Neuronal stem cell (in vitro differentiated cells): ENCODE data around the gene UNC93A.

ENCODE experiments used
- DNase-seq: peaks from one replicate; pipeline ENCODE4 v3.0.0-alpha.2; 2013; ENCODE audit warnings: low spot score
- H2AFZ ChIP-seq: one replicate; pipeline ENCODE4 v1.6.1; 2013; ENCODE audit warnings: mild to moderate bottlenecking, low read length, inconsistent platforms
- H2AK5ac ChIP-seq: 2 replicates; pipeline ENCODE4 v1.6.1; 2013; ENCODE audit warnings: low read depth, mild to moderate bottlenecking, inconsistent platforms, low read length, moderate library complexity, mixed read lengths
- H2BK120ac ChIP-seq: 2 replicates; pipeline ENCODE4 v1.6.1; 2013; ENCODE audit warnings: low read depth, mild to moderate bottlenecking, inconsistent platforms, low read length, moderate library complexity, mixed read lengths
- H2BK12ac ChIP-seq: one replicate; pipeline ENCODE4 v1.6.1; 2013; ENCODE audit warnings: low read length, inconsistent platforms
- H2BK15ac ChIP-seq: 2 replicates; pipeline ENCODE4 v1.6.1; 2013; ENCODE audit warnings: mild to moderate bottlenecking, low read length, inconsistent platforms, mixed read lengths
- H2BK5ac ChIP-seq: one replicate; pipeline ENCODE4 v1.6.1; 2013; ENCODE audit warnings: inconsistent platforms, mild to moderate bottlenecking, low read length, moderate library complexity
- H3K14ac ChIP-seq: one replicate; pipeline ENCODE4 v1.6.1; 2013; ENCODE audit warnings: low read length, inconsistent platforms
- H3K18ac ChIP-seq: 2 replicates; pipeline ENCODE4 v1.6.1; 2013; ENCODE audit warnings: low read length, inconsistent platforms
- H3K23ac ChIP-seq: 2 replicates; pipeline ENCODE4 v1.6.1; 2013; ENCODE audit warnings: low read depth, mild to moderate bottlenecking, mixed read lengths, low read length, inconsistent platforms; ENCODE audit not compliant: poor library complexity
- H3K27ac ChIP-seq: replicated peaks from 3 replicates; pipeline ENCODE4 v1.5.1; 2013; ENCODE audit warnings: low read length, inconsistent platforms
- H3K27me3 ChIP-seq, 3 experiments: 2 replicates each; pipeline ENCODE4 v1.6.1; 2013; ENCODE audit warnings: low read length in 3 of 3, mild to moderate bottlenecking in 2 of 3, inconsistent platforms in 1 of 3, low read depth in 1 of 3, mixed read lengths in 1 of 3, moderate library complexity in 1 of 3; ENCODE audit not compliant: control insufficient read depth in 3 of 3, insufficient read depth in 3 of 3
- H3K36me3 ChIP-seq, 2 donors: replicated peaks in 1 of 2; 2 replicates each; pipeline ENCODE4 v1.6.1; 2013; ENCODE audit warnings: low read length in 2 of 2; ENCODE audit not compliant: control insufficient read depth in 2 of 2, insufficient read depth in 2 of 2
- H3K4ac ChIP-seq: 2 replicates; pipeline ENCODE4 v1.6.1; 2013; ENCODE audit warnings: inconsistent platforms, mild to moderate bottlenecking, low read length, moderate library complexity
- H3K4me1 ChIP-seq, 2 donors: 1 replicate in 1 of 2; 2 replicates in 1 of 2; pipeline ENCODE4 v1.6.1; 2013; ENCODE audit warnings: low read length in 2 of 2, low read depth in 1 of 2; ENCODE audit not compliant: control insufficient read depth in 2 of 2, insufficient read depth in 1 of 2
- H3K4me2 ChIP-seq: one replicate; pipeline ENCODE4 v1.6.1; 2013; ENCODE audit warnings: mild to moderate bottlenecking, low read length, inconsistent platforms; ENCODE audit not compliant: insufficient read depth, poor library complexity, severe bottlenecking
- H3K4me3 ChIP-seq, 2 donors: 2 replicates each; pipeline ENCODE4 v1.5.1; 2013; ENCODE audit warnings: low read length in 2 of 2, mild to moderate bottlenecking in 2 of 2, inconsistent platforms in 1 of 2, moderate library complexity in 1 of 2
- H3K79me1 ChIP-seq: one replicate; pipeline ENCODE4 v1.6.1; 2013; ENCODE audit warnings: low read depth, mild to moderate bottlenecking, inconsistent platforms, low read length, moderate library complexity
- H3K9ac ChIP-seq: one replicate; pipeline ENCODE4 v1.6.1; 2013; ENCODE audit warnings: mild to moderate bottlenecking, low read depth, low read length, inconsistent platforms; ENCODE audit not compliant: poor library complexity
- H3K9me3 ChIP-seq, 2 donors: replicated peaks in 1 of 2; 2 replicates each; pipeline versions ENCODE3 to v1.6.1; 2013; ENCODE audit warnings: low read length in 2 of 2, mild to moderate bottlenecking in 2 of 2, inconsistent platforms in 1 of 2, low read depth in 1 of 2, mixed read lengths in 1 of 2, moderate library complexity in 1 of 2; ENCODE audit not compliant: control insufficient read depth in 2 of 2, insufficient read depth in 1 of 2
- H4K8ac ChIP-seq: one replicate; pipeline ENCODE4 v1.6.1; 2013; ENCODE audit warnings: low read depth, mild to moderate bottlenecking, inconsistent platforms, low read length, moderate library complexity
- H4K91ac ChIP-seq: one replicate; pipeline ENCODE4 v1.6.1; 2013; ENCODE audit warnings: low read length, low read depth, mild to moderate bottlenecking, inconsistent platforms; ENCODE audit not compliant: poor library complexity
- WGBS, 2 donors: extraction: QIAGEN DNeasy Blood & Tissue Kit; methylation state at CpG; one replicate each; pipeline ENCODE4 v1.1.7; 2013; ENCODE audit warnings: missing lambda C conversion rate in 2 of 2, mixed read lengths in 1 of 2; ENCODE audit not compliant: insufficient read length in 2 of 2, insufficient replicate concordance in 1 of 2; ENCODE audit errors: extremely low coverage in 2 of 2; 5-methylcytosine and 5-hydroxymethylcytosine counted together

UNC93A gene

DNA sequence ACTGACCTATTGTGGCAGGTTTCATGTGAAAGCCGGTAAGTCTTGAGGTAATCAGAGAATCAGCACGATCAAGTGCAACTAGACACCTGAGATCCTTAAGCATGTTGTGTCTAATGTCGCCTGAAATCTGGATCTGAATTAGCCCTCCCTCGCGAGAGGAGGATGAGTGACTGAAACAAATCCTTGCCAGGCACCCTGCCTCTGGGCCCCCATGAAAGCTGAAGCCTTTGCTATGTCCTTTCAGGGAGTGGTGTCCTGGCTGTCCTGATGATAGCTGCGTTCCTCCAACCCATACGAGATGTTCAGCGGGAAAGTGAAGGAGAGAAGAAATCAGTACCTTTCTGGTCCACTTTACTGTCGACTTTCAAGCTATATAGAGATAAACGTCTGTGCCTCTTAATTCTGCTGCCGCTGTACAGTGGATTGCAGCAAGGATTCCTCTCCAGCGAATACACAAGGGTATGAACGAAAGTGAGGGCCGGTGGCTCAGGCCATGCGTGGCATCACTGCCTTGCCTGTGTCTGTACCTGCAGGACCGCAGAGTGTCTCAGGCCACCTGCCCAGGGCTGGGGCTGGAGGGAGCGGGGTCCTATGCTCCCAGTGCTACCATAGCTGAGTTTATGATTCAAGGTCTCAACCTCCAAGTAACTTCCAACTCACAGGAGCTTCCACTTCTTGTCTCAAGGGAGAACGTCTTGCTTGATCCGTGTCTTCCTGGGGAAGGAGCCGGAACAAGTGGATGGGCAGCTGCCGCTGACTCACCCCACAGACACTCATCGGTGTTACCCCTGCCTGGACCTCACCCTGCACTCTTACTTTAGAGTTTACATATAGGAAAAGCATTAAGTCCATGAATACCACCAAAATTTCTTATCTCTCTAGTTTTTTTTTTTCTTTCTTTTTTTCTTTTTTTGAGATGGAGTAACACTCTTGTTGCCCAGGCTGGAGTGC is 12.8 kb downstream of the UNC93A start:
- Histone ChIP-seq H3K9ac (no peak overlapping the region), H3K4ac (no peak overlapping the region), H2BK120ac (no peak overlapping the region), H2BK5ac (no peak overlapping the region), H3K27ac (no peak overlapping the region), H3K18ac (no peak overlapping the region), H4K8ac (no peak overlapping the region), H2AFZ (no peak overlapping the region), H3K4me3 (no peak overlapping the region), H3K79me1 (no peaks in the 10 kb centered on the region), H2BK15ac (no peak overlapping the region), H2AK5ac (no peak overlapping the region), H4K91ac (no peak overlapping the region), H3K9me3 (no peaks in the 10 kb centered on the region), H3K27me3 (peaks cover 0 to 11% (median 0%) of the 10 kb centered on the region in 3 experiments), H2BK12ac (no peak overlapping the region), H3K4me1 (peaks cover 6% of the 10 kb centered on the region in 2 donors), H3K23ac (no peak overlapping the region), H3K4me2 (no peak overlapping the region), H3K14ac (no peak overlapping the region), H3K36me3 (no peaks in the 10 kb centered on the region)
- WGBS, 2 donors, result no CpG with 5 or more reads among the region's 22 CpGs
- no peak for DNase-seq

DNA sequence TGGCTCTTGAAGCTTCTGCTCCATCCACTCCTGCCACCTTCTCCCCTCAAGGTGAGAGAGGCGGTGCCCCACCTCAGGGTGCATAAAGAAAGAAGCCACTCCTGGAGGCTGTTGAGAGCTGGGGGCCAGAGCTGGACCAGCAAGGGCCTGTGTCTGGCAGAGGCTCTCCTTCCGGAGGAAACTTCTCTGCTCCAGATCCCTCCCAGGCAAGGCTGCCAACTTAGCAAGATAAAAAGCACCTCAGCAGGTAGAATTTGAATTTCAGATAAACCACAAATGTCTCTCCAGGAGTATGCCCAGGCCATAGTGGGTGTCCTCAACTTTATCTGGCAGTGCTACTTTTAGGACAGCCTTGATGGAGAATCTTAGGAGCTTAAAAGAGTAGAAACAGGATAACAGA is 13.8 kb downstream of the UNC93A start:
- H3K27ac ChIP-seq, result no peak overlapping the region
- no peak overlapping the region for H2BK120ac ChIP-seq
- peaks cover 0 to 11% (median 0%) of the 10 kb centered on the region in 3 experiments for H3K27me3 ChIP-seq
- no peaks in the 10 kb centered on the region for H3K9me3 ChIP-seq
- H3K4ac ChIP-seq, result no peak overlapping the region
- no peak overlapping the region for H3K4me3 ChIP-seq
- no peak overlapping the region for H2BK12ac ChIP-seq
- H2AK5ac ChIP-seq, result no peak overlapping the region
- H3K36me3 ChIP-seq, result no peaks in the 10 kb centered on the region
- no peak overlapping the region for H3K23ac ChIP-seq
- no peak overlapping the region for H3K18ac ChIP-seq
- H3K4me1 ChIP-seq, result peaks cover 6% of the 10 kb centered on the region in 2 donors
- no CpG with 5 or more reads among the region's 2 CpGs for WGBS, 2 donors
- H3K4me2 ChIP-seq, result no peak overlapping the region
- no peak overlapping the region for H2BK5ac ChIP-seq
- no peak overlapping the region for H3K9ac ChIP-seq
- no peak overlapping the region for H2AFZ ChIP-seq
- H4K8ac ChIP-seq, result no peak overlapping the region
- DNase-seq, result no peak
- no peak overlapping the region for H3K14ac ChIP-seq
- no peak overlapping the region for H2BK15ac ChIP-seq
- no peaks in the 10 kb centered on the region for H3K79me1 ChIP-seq
- no peak overlapping the region for H4K91ac ChIP-seq

DNA sequence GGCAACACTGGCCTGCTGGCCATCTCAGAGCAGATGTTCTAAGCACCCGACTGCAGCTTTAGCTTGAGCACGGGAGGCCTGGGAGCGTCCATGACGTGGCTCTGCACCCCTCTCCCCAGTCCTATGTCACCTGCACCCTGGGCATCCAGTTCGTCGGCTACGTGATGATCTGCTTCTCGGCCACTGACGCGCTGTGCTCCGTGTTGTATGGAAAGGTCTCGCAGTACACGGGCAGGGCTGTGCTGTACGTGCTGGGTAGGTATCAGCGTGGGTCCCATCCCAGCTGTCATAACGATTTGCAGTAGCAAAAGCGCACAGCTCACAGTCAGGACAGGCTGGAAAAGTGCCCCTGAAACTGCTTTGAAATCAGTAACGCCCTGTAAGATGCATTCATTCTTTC is 14.7 kb downstream of the UNC93A start:
- H3K14ac ChIP-seq, result peak overlapping the region; percentile 12
- H3K9me3 ChIP-seq, result no peaks in the 10 kb centered on the region
- no peak overlapping the region for H2BK5ac ChIP-seq
- H3K36me3 ChIP-seq, result no peaks in the 10 kb centered on the region
- no peak for DNase-seq
- H2AK5ac ChIP-seq, result no peak overlapping the region
- H3K4me2 ChIP-seq, result no peak overlapping the region
- peaks cover 0 to 11% (median 0%) of the 10 kb centered on the region in 3 experiments for H3K27me3 ChIP-seq
- H3K4me3 ChIP-seq, result no peak overlapping the region
- peak overlapping the region; percentile 64 for H4K91ac ChIP-seq
- H2BK120ac ChIP-seq, result no peak overlapping the region
- no peak overlapping the region for H4K8ac ChIP-seq
- H2AFZ ChIP-seq, result no peak overlapping the region
- H3K79me1 ChIP-seq, result no peaks in the 10 kb centered on the region
- no peak overlapping the region for H3K23ac ChIP-seq
- peak overlapping the region; percentile 33 for H2BK12ac ChIP-seq
- no peak overlapping the region for H3K27ac ChIP-seq
- no peak overlapping the region for H3K9ac ChIP-seq
- peaks cover 5 to 6% of the 10 kb centered on the region in 2 donors for H3K4me1 ChIP-seq
- no peak overlapping the region for H3K4ac ChIP-seq
- peak overlapping the region; percentile 69 for H3K18ac ChIP-seq
- H2BK15ac ChIP-seq, result no peak overlapping the region
- WGBS, 2 donors, result no CpG with 5 or more reads among the region's 18 CpGs

DNA sequence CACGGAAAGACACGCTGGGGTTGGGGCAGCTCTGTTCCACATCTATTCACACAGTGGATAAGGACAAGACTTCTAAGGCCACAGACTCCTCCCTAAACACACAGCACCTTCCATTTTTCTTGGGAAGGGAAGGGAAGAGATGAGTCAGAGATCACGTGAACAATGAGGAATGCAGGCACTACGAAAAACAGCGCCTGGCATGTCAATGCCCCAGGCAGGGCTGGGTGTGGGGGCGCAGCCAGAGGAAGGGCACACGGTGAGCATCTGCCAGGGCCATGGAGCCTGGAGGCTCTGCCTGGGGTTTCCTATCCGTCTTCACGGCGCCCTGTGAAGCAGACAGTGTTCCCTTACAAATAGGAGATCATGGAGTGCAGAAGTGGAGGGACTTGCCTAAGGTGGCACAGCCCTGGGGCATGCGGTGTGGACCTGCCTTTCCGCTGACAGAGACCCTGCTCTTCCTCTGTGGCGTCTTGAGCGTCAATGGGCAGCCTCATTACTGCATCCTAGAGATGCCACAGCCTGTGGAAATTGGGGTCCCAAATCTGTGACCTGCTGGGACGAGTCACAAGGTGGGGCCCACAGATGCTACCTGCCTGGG is 15.4 kb downstream of the UNC93A start:
- peak overlapping the region; percentile 64 for H4K91ac ChIP-seq
- no peak for DNase-seq
- H2AK5ac ChIP-seq, result peak overlapping the region; percentile 48
- no peaks in the 10 kb centered on the region for H3K9me3 ChIP-seq
- no peak overlapping the region for H4K8ac ChIP-seq
- peak overlapping the region; percentile 25 for H3K23ac ChIP-seq
- no peak overlapping the region for H3K4ac ChIP-seq
- H3K14ac ChIP-seq, result no peak overlapping the region
- H3K27ac ChIP-seq, result no peak overlapping the region
- no peak overlapping the region for H2BK15ac ChIP-seq
- H3K4me1 ChIP-seq, result peaks cover 0 to 3% of the 10 kb centered on the region in 2 donors
- H3K18ac ChIP-seq, result peak overlapping the region; percentile 27
- no peaks in the 10 kb centered on the region for H3K79me1 ChIP-seq
- peaks cover 0 to 11% (median 0%) of the 10 kb centered on the region in 3 experiments for H3K27me3 ChIP-seq
- no peak overlapping the region for H3K9ac ChIP-seq
- peak overlapping the region; percentile 33 for H2BK12ac ChIP-seq
- peak overlapping the region; percentile 10 for H2BK5ac ChIP-seq
- H3K36me3 ChIP-seq, result no peaks in the 10 kb centered on the region
- no peak overlapping the region for H2AFZ ChIP-seq
- H3K4me3 ChIP-seq, result no peak overlapping the region
- H2BK120ac ChIP-seq, result no peak overlapping the region
- no peak overlapping the region for H3K4me2 ChIP-seq
- WGBS, 2 donors, result no CpG with 5 or more reads among the region's 15 CpGs
